GM23248 (cell line): ENCODE data around the gene GAMT.

Experiments
- EZH2 ChIP-seq: fragments of 200-600 bp; sonication (generic); IDR thresholded peaks from 2 replicates; pipeline ENCODE4 v1.6.1; 2018; ENCODE audit warnings: antibody characterized with exemption, mild to moderate bottlenecking; ENCODE audit not compliant: insufficient read depth, poor library complexity, severe bottlenecking
- EZH2phosphoT487 ChIP-seq: fragments of 200-600 bp; sonication (generic); IDR thresholded peaks from 2 replicates; pipeline ENCODE4 v1.6.1; 2018; ENCODE audit warnings: antibody characterized with exemption, moderate library complexity, mild to moderate bottlenecking, low read depth; ENCODE audit not compliant: insufficient read depth

- TF ChIP-seq EZH2 (no peak), EZH2phosphoT487 (no peak)
Observed at GRCh38 chr19:1447944-1448343, 46.6 kb upstream of the GAMT start.
